ENCODE measurements around the gene POMT2. TPM values are rescaled to one million over a fixed set of nuclear protein-coding genes. Genes with fewer than 3 reads are reported as not detected.

Gene POMT2
- total RNA-seq, 1 experiment from 2014 or later = 30.4 TPM

DNA sequence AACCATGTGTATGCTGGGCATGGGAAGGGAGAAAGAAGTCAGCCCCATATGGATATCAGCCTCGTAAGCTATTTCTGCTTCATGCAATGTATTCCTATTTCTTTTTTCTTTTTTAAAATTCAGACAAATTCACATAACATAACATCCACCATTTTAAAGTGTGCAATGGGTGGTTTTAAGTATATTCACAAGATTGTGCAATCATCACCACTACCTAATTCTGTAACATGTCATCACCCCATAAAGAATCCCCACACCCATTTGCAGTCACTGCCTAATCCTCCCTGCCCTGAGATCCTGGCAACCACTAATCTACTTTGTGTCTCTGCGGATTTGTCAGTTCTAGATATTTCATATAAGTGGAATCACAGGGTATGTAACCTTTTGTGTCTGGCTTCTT, 9.5 kb downstream of the POMT2 start:
- no peak for TF ChIP-seq CTCF (IDR thresholded peaks at IDR 0.05; ENCODE audit: insufficient read depth in 1 of 2, low read depth in 1 of 2, low read length in 1 of 2, severe bottlenecking in 1 of 2, unreplicated experiment in 1 of 2)
- H3K27me3 Mint-ChIP-seq (ENCODE audit: insufficient read depth, unreplicated experiment) = no peaks in the 10 kb centered on the region
- Histone ChIP-seq H3K9me3 (no peaks in the 10 kb centered on the region), H3K36me3 (ENCODE audit: control insufficient read depth, insufficient read depth, low read length) (no peaks in the 10 kb centered on the region), H3K4me3 (ENCODE audit: low read depth, low read length) (no peak overlapping the region), H3K4me1 (peaks cover 40% of the 10 kb centered on the region), H3K27me3 (replicated peaks; ENCODE audit: control insufficient read depth, insufficient read depth, low read length) (no peaks in the 10 kb centered on the region)
- H3K4me1 Mint-ChIP-seq (ENCODE audit: low read depth, unreplicated experiment) = peaks cover 15% of the 10 kb centered on the region
- BruUV-seq (replicated peaks) = no TSS peak
- no peak for DNase-seq
- POLR2A ChIA-PET = no interaction called here
- intact Hi-C loops (cut with micrococcal nuclease; ENCODE audit: unreplicated experiment) = no loop called here
- H3K4me3 Mint-ChIP-seq (ENCODE audit: unreplicated experiment) = no peak overlapping the region
- no peak overlapping the region for H3K27ac Mint-ChIP-seq (ENCODE audit: unreplicated experiment)
- H3K36me3 Mint-ChIP-seq (ENCODE audit: insufficient read depth, unreplicated experiment) = no peaks in the 10 kb centered on the region
- H3K9me3 Mint-ChIP-seq (ENCODE audit: unreplicated experiment) = no peaks in the 10 kb centered on the region
- CTCF ChIA-PET = no interaction called here

DNA sequence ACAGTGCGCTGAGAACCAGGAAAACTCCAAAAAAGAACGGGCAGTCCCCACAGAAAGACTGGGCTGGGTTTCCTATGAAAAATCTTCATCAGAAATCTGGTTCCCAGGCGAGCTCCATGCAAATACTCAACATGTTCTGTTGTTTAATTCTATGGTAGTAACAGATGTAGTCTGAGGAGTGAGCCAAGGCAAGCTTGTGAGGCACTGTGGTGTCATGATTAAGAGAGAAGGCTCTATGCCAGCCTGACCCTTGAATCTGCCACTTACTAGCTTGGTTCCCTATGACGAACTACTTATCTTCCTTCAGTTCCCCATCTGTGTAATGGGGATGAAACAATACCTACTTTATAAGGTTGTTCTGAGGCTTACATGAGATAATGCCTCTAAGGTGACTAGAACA, 10.7 kb downstream of the POMT2 start:
- intact Hi-C loops (cut with micrococcal nuclease; ENCODE audit: unreplicated experiment) = no loop called here
- no peak overlapping the region for H3K4me3 Mint-ChIP-seq (ENCODE audit: unreplicated experiment)
- no peaks in the 10 kb centered on the region for H3K27me3 Mint-ChIP-seq (ENCODE audit: insufficient read depth, unreplicated experiment)
- H3K36me3 Mint-ChIP-seq (ENCODE audit: insufficient read depth, unreplicated experiment) = no peaks in the 10 kb centered on the region
- Histone ChIP-seq H3K4me3 (ENCODE audit: low read depth, low read length) (no peak overlapping the region), H3K4me1 (peaks cover 30% of the 10 kb centered on the region), H3K36me3 (ENCODE audit: control insufficient read depth, insufficient read depth, low read length) (no peaks in the 10 kb centered on the region), H3K27me3 (replicated peaks; ENCODE audit: control insufficient read depth, insufficient read depth, low read length) (no peaks in the 10 kb centered on the region), H3K9me3 (no peaks in the 10 kb centered on the region)
- CTCF ChIA-PET = no interaction called here
- no TSS peak for BruUV-seq (replicated peaks)
- peaks cover 16% of the 10 kb centered on the region for H3K4me1 Mint-ChIP-seq (ENCODE audit: low read depth, unreplicated experiment)
- POLR2A ChIA-PET = no interaction called here
- no peak for DNase-seq
- no peaks in the 10 kb centered on the region for H3K9me3 Mint-ChIP-seq (ENCODE audit: unreplicated experiment)
- H3K27ac Mint-ChIP-seq (ENCODE audit: unreplicated experiment) = no peak overlapping the region
- TF ChIP-seq CTCF (IDR thresholded peaks at IDR 0.05; ENCODE audit: insufficient read depth in 1 of 2, low read depth in 1 of 2, low read length in 1 of 2, severe bottlenecking in 1 of 2, unreplicated experiment in 1 of 2) = no peak

DNA sequence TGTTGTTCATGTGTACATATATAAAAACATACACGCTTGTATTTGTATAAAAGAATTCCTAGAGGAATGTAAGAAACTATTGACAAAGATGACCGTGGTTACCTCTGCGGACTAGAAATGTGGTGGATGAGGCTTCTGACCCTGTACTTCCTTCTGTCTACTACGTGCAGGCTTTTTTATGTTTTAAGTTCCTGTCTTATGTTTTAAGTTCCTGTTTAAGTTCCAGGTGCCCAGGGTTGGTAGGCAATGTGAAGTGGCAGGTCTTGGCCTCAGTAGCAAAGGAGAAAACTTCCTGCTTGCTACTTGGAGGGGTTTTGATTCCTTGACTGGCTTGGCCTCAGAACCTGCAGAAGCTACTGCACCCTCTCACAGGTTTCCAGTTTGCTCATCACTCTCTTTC, 11.6 kb downstream of the POMT2 start:
- no TSS peak for BruUV-seq (replicated peaks)
- no peak for DNase-seq
- Mint-ChIP-seq H3K27me3 (ENCODE audit: insufficient read depth, unreplicated experiment) (no peaks in the 10 kb centered on the region), H3K4me3 (ENCODE audit: unreplicated experiment) (no peak overlapping the region), H3K9me3 (ENCODE audit: unreplicated experiment) (no peaks in the 10 kb centered on the region), H3K36me3 (ENCODE audit: insufficient read depth, unreplicated experiment) (peaks cover 5% of the 10 kb centered on the region), H3K27ac (ENCODE audit: unreplicated experiment) (no peak overlapping the region), H3K4me1 (ENCODE audit: low read depth, unreplicated experiment) (peaks cover 17% of the 10 kb centered on the region)
- ChIA-PET POLR2A (no interaction called here), CTCF (interaction anchor here (0.5 kb wide), 1 partner anchor 12 kb away, joined by 6 read pairs; the partner anchor contains the start of genes GSTZ1 and POMT2)
- intact Hi-C loops (cut with micrococcal nuclease; ENCODE audit: unreplicated experiment) = no loop called here
- H3K36me3 ChIP-seq (ENCODE audit: control insufficient read depth, insufficient read depth, low read length) = no peaks in the 10 kb centered on the region
- no peaks in the 10 kb centered on the region for H3K9me3 ChIP-seq
- H3K4me3 ChIP-seq (ENCODE audit: low read depth, low read length) = no peak overlapping the region
- no peak for TF ChIP-seq CTCF (IDR thresholded peaks at IDR 0.05; ENCODE audit: insufficient read depth in 1 of 2, low read depth in 1 of 2, low read length in 1 of 2, severe bottlenecking in 1 of 2, unreplicated experiment in 1 of 2)
- H3K4me1 ChIP-seq = peaks cover 27% of the 10 kb centered on the region
- no peaks in the 10 kb centered on the region for H3K27me3 ChIP-seq (replicated peaks; ENCODE audit: control insufficient read depth, insufficient read depth, low read length)
